Measurements from ENCODE around the gene ZNF639. TPM values are rescaled to one million over a fixed set of nuclear protein-coding genes. Genes with fewer than 3 reads are reported as not detected.

The ZNF639 gene
- total RNA-seq, 1 experiment from 2014 or later: 60.4 TPM

GRCh38 chr3:179333084-179333483 lies 10.3 kb downstream of the ZNF639 start:
- no peak; the same call in 1 of the 2 replicates for ATAC-seq
- H3K36me3 ChIP-seq (ENCODE audit: low read depth, low read length): peaks cover 72% of the 10 kb centered on the region
- intact Hi-C loops (cut with micrococcal nuclease): no loop called here

DNA sequence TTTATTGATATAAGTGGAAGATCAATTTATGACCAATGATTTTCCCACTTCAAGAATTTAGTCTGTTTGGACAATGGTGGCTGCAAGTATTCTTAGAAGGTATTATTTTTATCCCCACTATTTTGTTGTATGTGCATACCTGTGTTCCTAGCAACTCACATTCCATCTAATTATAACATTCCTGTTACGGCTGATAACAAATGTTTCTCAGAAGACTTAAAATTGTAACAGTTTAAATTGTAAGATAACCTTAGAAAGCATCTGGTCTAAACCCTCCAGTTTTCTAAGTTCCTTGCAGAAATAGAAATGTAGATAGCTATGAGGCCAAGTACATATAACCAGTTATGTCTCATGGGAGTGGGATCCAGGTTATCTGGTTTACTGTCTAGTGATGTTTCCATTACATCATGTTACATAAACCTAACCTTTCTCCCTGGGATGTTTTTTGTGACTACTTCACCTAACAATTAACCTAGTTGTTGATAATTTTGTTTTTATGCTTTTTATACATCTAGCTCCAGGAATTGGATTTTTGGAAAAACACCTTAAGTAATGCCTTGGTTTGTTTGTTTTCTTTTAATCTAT lies 13.6 kb downstream of the ZNF639 start:
- POLR2A ChIA-PET (ENCODE audit: unreplicated experiment): no interaction called here

More at GRCh38 chr3:179333084-179333483, 10.3 kb downstream of the ZNF639 start:
- Histone ChIP-seq H3K4me1 (ENCODE audit: insufficient read depth, low read length) (no peaks in the 10 kb centered on the region), H3K27ac (ENCODE audit: low read length) (no peak overlapping the region), H3K9ac (ENCODE audit: low read length) (no peak overlapping the region), H3K27me3 (ENCODE audit: low read length) (no peaks in the 10 kb centered on the region), H3K9me3 (ENCODE audit: low read length) (no peaks in the 10 kb centered on the region), H3K4me3 (ENCODE audit: low read length) (no peak overlapping the region), H3F3A (ENCODE audit: low read length, unreplicated experiment) (no peaks in the 10 kb centered on the region), H3K79me2 (ENCODE audit: low read length) (peaks cover 17% of the 10 kb centered on the region), H3K9me2 (replicated peaks; ENCODE audit: low read length) (no peaks in the 10 kb centered on the region), H2AFZ (ENCODE audit: low read length) (no peak overlapping the region), H4K20me1 (ENCODE audit: low read length) (no peaks in the 10 kb centered on the region), H3K4me2 (ENCODE audit: low read length) (no peak overlapping the region)
- TF ChIP-seq EZH2phosphoT487 (IDR thresholded peaks at IDR 0.05; ENCODE audit: borderline replicate concordance, low read length) (no peak), EZH2 (IDR thresholded peaks at IDR 0.05; ENCODE audit: low read length, unreplicated experiment) (no peak)
- TF ChIP-seq, protein P1, sequence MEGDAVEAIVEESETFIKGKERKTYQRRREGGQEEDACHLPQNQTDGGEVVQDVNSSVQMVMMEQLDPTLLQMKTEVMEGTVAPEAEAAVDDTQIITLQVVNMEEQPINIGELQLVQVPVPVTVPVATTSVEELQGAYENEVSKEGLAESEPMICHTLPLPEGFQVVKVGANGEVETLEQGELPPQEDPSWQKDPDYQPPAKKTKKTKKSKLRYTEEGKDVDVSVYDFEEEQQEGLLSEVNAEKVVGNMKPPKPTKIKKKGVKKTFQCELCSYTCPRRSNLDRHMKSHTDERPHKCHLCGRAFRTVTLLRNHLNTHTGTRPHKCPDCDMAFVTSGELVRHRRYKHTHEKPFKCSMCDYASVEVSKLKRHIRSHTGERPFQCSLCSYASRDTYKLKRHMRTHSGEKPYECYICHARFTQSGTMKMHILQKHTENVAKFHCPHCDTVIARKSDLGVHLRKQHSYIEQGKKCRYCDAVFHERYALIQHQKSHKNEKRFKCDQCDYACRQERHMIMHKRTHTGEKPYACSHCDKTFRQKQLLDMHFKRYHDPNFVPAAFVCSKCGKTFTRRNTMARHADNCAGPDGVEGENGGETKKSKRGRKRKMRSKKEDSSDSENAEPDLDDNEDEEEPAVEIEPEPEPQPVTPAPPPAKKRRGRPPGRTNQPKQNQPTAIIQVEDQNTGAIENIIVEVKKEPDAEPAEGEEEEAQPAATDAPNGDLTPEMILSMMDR (conservative IDR thresholded peaks at IDR 0.05; ENCODE audit: low read depth, low read length): no peak
- ChIA-PET CTCF (no interaction called here), POLR2A (ENCODE audit: unreplicated experiment) (no interaction called here)
- no peak for DNase-seq
- no TSS peak for BruUV-seq (replicated peaks)

More for the DNA sequence above, 13.6 kb downstream of the ZNF639 start:
- Histone ChIP-seq H3K9ac (ENCODE audit: low read length) (no peak overlapping the region), H3K4me3 (ENCODE audit: low read length) (no peak overlapping the region), H3K4me1 (ENCODE audit: insufficient read depth, low read length) (peaks cover 13% of the 10 kb centered on the region), H3K9me2 (replicated peaks; ENCODE audit: low read length) (no peaks in the 10 kb centered on the region), H3F3A (ENCODE audit: low read length, unreplicated experiment) (no peaks in the 10 kb centered on the region), H3K36me3 (ENCODE audit: low read depth, low read length) (peaks cover 46% of the 10 kb centered on the region), H3K4me2 (ENCODE audit: low read length) (no peak overlapping the region), H3K79me2 (ENCODE audit: low read length) (0 out of 2 replicates have a peak, but pooled peaks cover 10% of the 10 kb centered on the region), H3K27me3 (ENCODE audit: low read length) (no peaks in the 10 kb centered on the region), H2AFZ (ENCODE audit: low read length) (no peak overlapping the region), H3K9me3 (ENCODE audit: low read length) (no peaks in the 10 kb centered on the region), H3K27ac (ENCODE audit: low read length) (no peak overlapping the region), H4K20me1 (ENCODE audit: low read length) (no peaks in the 10 kb centered on the region)
- no peak for DNase-seq
- CTCF ChIA-PET: no interaction called here
- no peak for ATAC-seq
- TF ChIP-seq EZH2phosphoT487 (IDR thresholded peaks at IDR 0.05; ENCODE audit: borderline replicate concordance, low read length) (no peak), EZH2 (IDR thresholded peaks at IDR 0.05; ENCODE audit: low read length, unreplicated experiment) (no peak)
- TF ChIP-seq, protein P1 (conservative IDR thresholded peaks at IDR 0.05; ENCODE audit: low read depth, low read length): no peak
- intact Hi-C loops (cut with micrococcal nuclease): no loop called here
- no TSS peak for BruUV-seq (replicated peaks)

Measured in PC-3 (cell line).